ENCODE measurements around the gene SPOCK1.

Gene SPOCK1

DNA sequence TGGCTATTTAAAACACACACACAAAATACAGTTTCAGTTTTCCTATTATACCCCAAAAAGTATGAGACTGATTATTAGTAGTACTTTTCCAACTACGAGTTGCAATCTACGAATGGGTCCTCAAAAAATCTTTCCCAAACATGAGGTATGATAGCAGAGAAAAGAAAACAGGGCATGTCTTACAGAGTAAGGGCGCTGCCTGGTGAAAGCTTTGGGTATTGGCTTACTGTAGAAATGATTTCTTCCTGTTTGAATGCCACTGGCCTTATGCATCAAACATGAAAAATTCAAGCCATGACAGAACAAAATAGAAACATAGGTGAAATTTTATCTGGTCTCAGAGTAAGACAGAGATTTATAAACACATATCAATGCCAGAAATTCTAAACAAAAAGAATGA is 448.0 kb downstream of the SPOCK1 start:
- peak; percentile 16 for DNase-seq

GRCh38 chr5:137040641-137041340 is 458.3 kb downstream of the SPOCK1 start:
- DNase-seq, result no peak

DNA sequence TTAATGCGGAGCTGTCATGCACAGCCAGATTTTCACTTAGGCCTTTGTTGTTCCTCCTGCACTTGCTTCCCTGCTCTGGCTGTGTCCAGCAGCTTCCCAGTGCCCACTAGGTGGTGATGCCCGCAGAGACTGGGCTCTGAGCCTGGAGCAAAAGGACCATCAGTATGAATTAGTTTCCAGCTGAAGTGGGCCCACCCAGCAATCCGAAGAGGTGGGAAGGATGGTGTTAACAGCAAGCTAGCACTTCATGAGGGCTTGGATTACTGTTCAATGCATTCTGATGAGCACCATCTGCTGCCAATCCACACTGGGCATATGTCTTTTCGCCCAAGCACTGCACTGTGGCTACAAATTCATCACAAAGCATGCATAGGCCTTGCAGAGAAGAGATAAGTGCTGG is 459.1 kb downstream of the SPOCK1 start:
- DNase-seq, result no peak

- no peak for DNase-seq
Observed at GRCh38 chr5:137037848-137038247, 461.3 kb downstream of the SPOCK1 start.

DNA sequence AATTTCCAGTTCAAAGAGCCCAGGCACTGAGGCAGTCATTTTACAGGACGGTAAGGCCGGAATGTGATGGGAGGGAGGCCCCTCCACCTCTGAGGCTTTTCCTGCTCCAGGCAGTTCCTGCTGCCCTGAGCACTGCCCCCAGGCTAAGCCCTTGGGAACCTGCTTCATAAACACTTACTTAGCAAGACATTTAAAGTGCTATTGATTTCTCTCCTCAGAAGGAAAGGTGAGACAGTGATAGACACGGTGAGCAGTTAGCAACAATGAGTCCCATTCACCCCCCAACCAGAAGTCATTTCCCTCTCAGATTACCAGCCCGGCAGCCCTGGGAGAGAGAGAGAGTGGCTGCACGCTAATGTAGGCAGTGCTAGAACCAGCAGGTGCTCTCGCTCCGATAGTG is 462.5 kb downstream of the SPOCK1 start:
- DNase-seq, result no peak

DNA sequence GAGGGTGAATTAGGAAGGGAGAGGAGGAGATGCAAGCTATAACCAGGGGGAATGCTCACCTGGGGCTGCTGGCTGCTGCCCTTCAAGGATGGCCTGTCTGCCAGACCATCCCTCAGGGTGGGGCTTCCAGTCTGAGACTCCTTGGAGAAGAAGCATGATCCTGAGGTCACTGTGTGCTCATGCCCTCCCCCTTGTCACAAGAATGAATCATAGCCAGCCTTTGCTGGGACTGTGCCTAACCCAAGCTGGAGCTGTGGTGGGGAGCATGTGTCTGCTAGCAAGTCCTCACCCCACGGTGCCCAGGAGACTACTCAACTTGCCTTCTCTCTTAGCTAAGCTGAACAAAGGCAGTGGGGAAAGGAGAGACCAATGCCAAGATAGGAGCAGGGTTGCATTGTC is 463.6 kb downstream of the SPOCK1 start:
- no peak for DNase-seq

GRCh38 chr5:137034764-137035479 is 464.2 kb downstream of the SPOCK1 start:
- DNase-seq, result no peak

DNA sequence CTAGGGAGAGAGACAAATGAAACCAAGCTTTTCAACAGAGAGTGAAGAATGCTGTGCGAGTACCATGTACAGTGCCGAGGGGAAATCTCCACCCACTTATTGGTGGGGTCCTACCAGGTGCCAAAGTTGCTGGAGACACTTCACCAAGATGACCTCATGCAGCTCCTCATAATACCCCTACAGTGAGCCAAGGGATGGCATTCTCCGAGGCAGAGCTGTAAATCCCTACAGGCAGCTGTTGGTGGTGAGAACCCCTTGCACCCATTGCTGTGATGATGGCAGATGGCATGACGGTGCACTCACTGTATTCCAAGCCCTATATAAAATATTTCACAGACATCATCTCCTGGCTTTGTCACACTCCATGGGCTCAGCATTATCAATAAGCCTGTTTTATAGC is 464.9 kb downstream of the SPOCK1 start:
- no peak for DNase-seq

GRCh38 chr5:137032929-137033328 is 466.2 kb downstream of the SPOCK1 start:
- no peak for DNase-seq

- DNase-seq, result no peak
Observed at GRCh38 chr5:137027758-137028157, 471.4 kb downstream of the SPOCK1 start.

DNA sequence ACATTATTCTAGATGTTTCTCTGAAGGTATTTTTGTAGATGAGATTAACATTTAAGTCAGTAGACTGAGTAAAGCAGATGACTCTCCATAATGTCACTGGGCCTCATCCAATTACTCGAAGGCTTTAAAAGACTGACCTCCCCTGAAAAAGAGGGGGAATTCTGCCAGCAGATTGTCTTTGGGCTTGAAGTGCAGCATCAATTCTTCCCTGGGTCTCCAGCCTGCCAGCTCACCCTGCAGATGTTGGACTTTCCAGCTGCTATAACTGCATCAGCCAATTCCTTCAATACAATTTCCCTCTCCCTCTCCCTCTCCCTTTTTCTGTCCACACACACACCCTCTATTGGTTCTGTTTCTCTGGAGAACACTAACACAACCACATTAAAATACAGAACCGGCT is 472.8 kb downstream of the SPOCK1 start:
- DNase-seq, result peak; percentile 59

GRCh38 chr5:137024044-137024443 is 475.1 kb downstream of the SPOCK1 start:
- no peak for DNase-seq

GRCh38 chr5:137023371-137023770 is 475.8 kb downstream of the SPOCK1 start:
- no peak for DNase-seq

DNA sequence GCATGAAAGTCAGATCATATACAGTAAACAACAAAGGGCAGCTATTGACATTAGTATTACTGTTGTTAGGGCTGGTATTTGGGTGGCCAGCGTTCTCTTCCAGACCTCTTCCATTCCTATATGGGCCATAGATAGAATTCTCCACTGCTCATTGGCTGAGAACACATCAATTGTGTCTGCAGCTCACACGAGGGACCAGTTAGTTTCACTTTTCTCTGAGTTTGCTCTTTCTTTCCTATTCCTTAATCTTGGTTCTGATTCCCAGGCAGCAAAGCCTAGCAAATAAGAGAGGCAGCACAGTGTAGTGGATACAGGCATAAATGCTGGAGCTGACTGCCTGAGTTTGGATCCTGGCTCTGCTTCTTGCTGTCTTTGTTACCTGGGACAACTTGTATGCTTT is 476.4 kb downstream of the SPOCK1 start:
- no peak for DNase-seq

- DNase-seq, result no peak
Observed at GRCh38 chr5:137022043-137022442, 477.1 kb downstream of the SPOCK1 start.

GRCh38 chr5:137019229-137019628 is 479.9 kb downstream of the SPOCK1 start:
- DNase-seq, result no peak

DNA sequence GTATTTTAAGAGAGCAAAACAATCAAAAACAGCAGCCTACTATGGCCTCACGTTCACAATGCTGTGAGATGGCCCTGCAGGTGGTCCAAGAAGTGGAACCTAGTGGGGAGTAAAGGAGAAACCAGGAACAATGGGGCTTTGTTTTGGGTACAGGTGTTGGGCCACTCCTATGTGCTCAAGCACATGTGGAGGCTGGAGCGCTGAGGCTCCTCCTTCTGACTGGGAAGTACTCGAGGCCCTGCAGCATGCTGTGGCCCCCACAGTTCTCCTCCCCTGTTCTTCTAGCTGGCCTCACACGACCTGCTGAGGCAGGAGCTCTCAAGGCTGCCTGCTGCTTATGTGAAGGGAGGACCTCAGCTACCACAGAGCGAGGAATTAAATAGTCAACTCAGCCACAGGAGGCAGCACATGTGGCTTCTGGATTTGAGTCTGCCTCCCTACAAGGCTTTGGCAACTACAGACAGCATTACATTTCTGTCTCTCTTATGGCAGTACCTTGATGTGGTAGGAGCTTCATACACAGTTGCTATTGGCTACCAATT is 482.3 kb downstream of the SPOCK1 start:
- DNase-seq, result peak; percentile 37

- peak; percentile 26 for DNase-seq
Observed at GRCh38 chr5:137015540-137016116, 483.5 kb downstream of the SPOCK1 start.

DNA sequence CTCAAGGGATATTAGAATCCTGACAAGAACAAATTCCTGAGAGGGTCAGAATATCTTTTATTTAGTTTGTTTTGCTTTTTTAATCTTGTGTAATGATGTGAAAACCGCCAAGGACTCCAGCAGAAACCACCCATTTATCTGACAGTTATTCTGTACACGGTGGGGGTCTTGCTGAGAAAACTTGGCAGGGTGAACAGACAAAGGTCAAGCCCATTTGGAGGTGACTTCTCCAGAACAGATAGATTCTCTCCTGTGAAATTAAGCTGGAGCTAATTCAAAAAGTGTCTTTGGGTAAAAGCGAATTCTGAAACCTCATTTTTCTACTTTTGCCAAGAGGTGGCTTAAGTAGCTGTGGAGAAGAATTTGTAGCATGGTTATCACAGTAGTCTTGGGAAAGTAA is 484.4 kb downstream of the SPOCK1 start:
- no peak for DNase-seq

DNA sequence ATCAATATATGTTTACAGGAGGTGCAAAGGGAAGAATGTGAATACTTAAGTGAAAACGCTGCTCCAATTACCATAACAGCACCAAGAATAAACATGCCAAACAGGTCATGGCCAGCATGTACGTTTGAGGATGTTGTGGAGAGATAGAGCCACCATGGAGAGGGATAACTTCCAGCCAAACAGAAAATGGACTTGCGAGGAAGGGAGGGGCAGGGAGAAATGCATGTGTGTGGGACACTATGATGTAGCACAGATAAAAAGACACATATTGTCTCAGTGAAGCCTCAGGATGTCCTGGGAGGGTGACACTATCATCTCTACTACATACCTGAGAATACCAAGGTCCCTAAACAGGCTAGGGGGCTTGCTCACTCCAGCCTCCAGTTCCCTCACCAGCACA is 488.9 kb downstream of the SPOCK1 start:
- DNase-seq, result no peak

DNA sequence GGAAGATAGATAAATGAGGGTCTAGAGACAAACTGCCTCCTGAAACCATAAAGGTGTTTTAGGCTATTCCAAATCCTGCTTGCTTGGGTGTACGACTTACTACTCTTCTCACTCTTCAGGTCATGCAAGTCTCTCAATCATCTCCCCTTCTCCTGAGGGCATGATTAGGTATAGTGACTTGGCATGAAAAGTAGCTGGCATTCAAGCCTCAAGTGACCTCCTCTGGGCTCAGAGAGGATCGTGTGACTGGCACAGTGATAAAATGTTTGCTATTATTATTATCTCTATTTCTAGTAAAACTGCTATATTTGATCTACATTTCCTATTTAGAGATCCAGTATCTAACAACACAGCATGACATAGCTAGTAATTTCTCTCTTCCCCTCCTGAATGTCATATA is 494.8 kb downstream of the SPOCK1 start:
- no peak for DNase-seq

DNA sequence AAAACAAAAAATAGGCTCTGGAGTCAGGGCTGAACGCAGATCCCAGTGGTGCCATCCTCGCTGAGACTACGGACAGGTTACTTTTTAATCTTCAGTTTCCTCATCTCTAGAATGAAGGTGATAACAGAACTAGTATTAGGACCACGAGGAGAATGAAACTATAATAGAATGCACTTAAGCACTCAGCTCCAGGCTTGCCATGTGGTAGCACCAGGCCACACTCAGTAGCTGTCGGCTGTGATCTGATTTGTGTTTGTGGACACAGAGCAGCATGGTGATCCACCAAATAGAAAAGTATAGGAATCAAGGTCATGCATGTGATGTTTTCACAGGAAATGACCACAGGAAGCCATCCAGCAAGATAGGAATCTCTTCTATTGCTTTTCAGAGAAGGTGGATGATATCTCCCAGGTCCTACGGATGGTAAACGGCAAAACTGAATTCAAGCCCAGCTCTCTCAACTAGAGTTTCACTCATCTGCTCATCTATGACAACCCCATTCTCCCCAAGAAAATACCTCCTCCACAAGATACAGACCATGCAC is 498.0 kb downstream of the SPOCK1 start:
- no peak for DNase-seq

DNA sequence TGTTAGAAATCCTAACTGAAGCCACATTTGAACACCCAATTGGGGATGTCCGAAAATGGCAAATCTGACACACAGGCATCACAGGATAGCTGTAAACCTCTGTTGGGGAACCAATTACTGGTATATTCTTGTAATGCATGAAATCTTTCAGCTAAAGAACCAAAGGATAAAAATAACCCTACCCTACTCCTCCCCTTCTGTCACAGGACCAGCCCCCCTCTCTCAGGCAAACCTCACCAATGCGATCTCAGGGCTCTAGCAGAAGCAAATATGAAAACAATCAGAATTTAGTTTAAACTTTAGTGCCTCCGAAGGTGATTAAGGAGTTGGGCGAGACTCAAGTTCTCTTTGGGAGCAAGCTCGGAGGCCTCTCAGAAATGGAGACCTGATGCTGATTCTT is 499.3 kb downstream of the SPOCK1 start:
- DNase-seq, result no peak

- DNase-seq, result no peak
Observed at GRCh38 chr5:136998854-136999357, 500.2 kb downstream of the SPOCK1 start.
